ENCODE measurements around the gene ATF7. TPM values are rescaled to one million over a fixed set of nuclear protein-coding genes. Genes with fewer than 3 reads are reported as not detected.

Gene ATF7
- polyA plus RNA-seq, 1 of the 3 experiments (the other 2 are of a cell fraction), result 12.8 TPM

GRCh38 chr12:53657041-53657440 is 30.9 kb upstream of the ATF7 start:
- H3K9ac ChIP-seq, result no peak overlapping the region
- no peaks in the 10 kb centered on the region for H3K79me2 ChIP-seq (ENCODE audit: insufficient read depth)
- no peak for TF ChIP-seq SMC3 (IDR thresholded peaks at IDR 0.05; ENCODE audit: low read depth, low read length)
- TF ChIP-seq FOXM1 (IDR thresholded peaks at IDR 0.05; ENCODE audit: low read depth), result no peak
- no peak for TF ChIP-seq GABPA (IDR thresholded peaks at IDR 0.05; ENCODE audit: low read depth)
- TF ChIP-seq, protein P1, sequence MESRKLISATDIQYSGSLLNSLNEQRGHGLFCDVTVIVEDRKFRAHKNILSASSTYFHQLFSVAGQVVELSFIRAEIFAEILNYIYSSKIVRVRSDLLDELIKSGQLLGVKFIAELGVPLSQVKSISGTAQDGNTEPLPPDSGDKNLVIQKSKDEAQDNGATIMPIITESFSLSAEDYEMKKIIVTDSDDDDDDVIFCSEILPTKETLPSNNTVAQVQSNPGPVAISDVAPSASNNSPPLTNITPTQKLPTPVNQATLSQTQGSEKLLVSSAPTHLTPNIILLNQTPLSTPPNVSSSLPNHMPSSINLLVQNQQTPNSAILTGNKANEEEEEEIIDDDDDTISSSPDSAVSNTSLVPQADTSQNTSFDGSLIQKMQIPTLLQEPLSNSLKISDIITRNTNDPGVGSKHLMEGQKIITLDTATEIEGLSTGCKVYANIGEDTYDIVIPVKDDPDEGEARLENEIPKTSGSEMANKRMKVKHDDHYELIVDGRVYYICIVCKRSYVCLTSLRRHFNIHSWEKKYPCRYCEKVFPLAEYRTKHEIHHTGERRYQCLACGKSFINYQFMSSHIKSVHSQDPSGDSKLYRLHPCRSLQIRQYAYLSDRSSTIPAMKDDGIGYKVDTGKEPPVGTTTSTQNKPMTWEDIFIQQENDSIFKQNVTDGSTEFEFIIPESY (IDR thresholded peaks at IDR 0.05; ENCODE audit: borderline replicate concordance, low read depth), result no peak
- no peak for TF ChIP-seq TCF12 (IDR thresholded peaks at IDR 0.05)
- TF ChIP-seq, protein P2, sequence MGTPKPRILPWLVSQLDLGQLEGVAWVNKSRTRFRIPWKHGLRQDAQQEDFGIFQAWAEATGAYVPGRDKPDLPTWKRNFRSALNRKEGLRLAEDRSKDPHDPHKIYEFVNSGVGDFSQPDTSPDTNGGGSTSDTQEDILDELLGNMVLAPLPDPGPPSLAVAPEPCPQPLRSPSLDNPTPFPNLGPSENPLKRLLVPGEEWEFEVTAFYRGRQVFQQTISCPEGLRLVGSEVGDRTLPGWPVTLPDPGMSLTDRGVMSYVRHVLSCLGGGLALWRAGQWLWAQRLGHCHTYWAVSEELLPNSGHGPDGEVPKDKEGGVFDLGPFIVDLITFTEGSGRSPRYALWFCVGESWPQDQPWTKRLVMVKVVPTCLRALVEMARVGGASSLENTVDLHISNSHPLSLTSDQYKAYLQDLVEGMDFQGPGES (IDR thresholded peaks at IDR 0.05; ENCODE audit: low read depth, low read length), result no peak
- TF ChIP-seq, protein P3, sequence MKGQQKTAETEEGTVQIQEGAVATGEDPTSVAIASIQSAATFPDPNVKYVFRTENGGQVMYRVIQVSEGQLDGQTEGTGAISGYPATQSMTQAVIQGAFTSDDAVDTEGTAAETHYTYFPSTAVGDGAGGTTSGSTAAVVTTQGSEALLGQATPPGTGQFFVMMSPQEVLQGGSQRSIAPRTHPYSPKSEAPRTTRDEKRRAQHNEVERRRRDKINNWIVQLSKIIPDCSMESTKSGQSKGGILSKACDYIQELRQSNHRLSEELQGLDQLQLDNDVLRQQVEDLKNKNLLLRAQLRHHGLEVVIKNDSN (IDR thresholded peaks at IDR 0.05; ENCODE audit: borderline replicate concordance, low read depth), result no peak
- TF ChIP-seq TAF1 (IDR thresholded peaks at IDR 0.05; ENCODE audit: borderline replicate concordance, low read depth, low read length), result no peak
- TF ChIP-seq NFIC (IDR thresholded peaks at IDR 0.05; ENCODE audit: borderline replicate concordance), result no peak
- TF ChIP-seq, protein P4, sequence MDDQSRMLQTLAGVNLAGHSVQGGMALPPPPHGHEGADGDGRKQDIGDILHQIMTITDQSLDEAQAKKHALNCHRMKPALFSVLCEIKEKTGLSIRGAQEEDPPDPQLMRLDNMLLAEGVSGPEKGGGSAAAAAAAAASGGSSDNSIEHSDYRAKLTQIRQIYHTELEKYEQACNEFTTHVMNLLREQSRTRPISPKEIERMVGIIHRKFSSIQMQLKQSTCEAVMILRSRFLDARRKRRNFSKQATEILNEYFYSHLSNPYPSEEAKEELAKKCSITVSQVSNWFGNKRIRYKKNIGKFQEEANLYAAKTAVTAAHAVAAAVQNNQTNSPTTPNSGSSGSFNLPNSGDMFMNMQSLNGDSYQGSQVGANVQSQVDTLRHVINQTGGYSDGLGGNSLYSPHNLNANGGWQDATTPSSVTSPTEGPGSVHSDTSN (IDR thresholded peaks at IDR 0.05), result no peak
- TF ChIP-seq, protein P5, sequence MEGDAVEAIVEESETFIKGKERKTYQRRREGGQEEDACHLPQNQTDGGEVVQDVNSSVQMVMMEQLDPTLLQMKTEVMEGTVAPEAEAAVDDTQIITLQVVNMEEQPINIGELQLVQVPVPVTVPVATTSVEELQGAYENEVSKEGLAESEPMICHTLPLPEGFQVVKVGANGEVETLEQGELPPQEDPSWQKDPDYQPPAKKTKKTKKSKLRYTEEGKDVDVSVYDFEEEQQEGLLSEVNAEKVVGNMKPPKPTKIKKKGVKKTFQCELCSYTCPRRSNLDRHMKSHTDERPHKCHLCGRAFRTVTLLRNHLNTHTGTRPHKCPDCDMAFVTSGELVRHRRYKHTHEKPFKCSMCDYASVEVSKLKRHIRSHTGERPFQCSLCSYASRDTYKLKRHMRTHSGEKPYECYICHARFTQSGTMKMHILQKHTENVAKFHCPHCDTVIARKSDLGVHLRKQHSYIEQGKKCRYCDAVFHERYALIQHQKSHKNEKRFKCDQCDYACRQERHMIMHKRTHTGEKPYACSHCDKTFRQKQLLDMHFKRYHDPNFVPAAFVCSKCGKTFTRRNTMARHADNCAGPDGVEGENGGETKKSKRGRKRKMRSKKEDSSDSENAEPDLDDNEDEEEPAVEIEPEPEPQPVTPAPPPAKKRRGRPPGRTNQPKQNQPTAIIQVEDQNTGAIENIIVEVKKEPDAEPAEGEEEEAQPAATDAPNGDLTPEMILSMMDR (IDR thresholded peaks at IDR 0.05), result no peak
- no peak for TF ChIP-seq MEF2A (IDR thresholded peaks at IDR 0.05; ENCODE audit: borderline replicate concordance, low read depth)
- TF ChIP-seq JUND (IDR thresholded peaks at IDR 0.05), result no peak
- no peak for TF ChIP-seq EP300 (IDR thresholded peaks at IDR 0.05; ENCODE audit: borderline replicate concordance in 1 of 2, low read depth in 1 of 2, low read length in 1 of 2)
- no peak for TF ChIP-seq FOSL2 (IDR thresholded peaks at IDR 0.05; ENCODE audit: borderline replicate concordance, low read depth)
- TF ChIP-seq NRF1 (IDR thresholded peaks at IDR 0.05; ENCODE audit: low read depth, low read length), result no peak
- no peak for TF ChIP-seq MXI1 (IDR thresholded peaks at IDR 0.05; ENCODE audit: low read depth, low read length)
- TF ChIP-seq EZH2phosphoT487 (IDR thresholded peaks at IDR 0.05; ENCODE audit: borderline replicate concordance, low read depth), result no peak
- TF ChIP-seq MAX (IDR thresholded peaks at IDR 0.05; ENCODE audit: low read depth), result no peak
- ChIA-PET POLR2A (no interaction called here), CTCF (interaction anchor here (0.8 to 1.4 kb wide), 3 partner anchors 89 to 124 kb away, joined by 3 read pairs; no protein-coding TSS in a partner anchor)
- H3K4me3 ChIP-seq (ENCODE audit: low read depth in 2 of 2, low read length in 1 of 2), result no peak overlapping the region
- no peak overlapping the region; a peak in 1 of 4 replicates for H3K27ac ChIP-seq (ENCODE audit: low read depth in 2 of 2, low read length in 1 of 2)
- no peaks in the 10 kb centered on the region for H4K20me1 ChIP-seq (ENCODE audit: insufficient read depth)
- peaks cover 29% of the 10 kb centered on the region for H3F3A ChIP-seq (replicated peaks; ENCODE audit: insufficient read depth)
- no peak overlapping the region for H3K4me2 ChIP-seq
- no peak for DNase-seq
- H2AFZ ChIP-seq (ENCODE audit: low read depth), result no peak overlapping the region
- no peaks in the 10 kb centered on the region for H3K9me3 ChIP-seq
- peaks cover 0 to 18% of the 10 kb centered on the region in 2 experiments; a peak in 1 of 4 replicates for H3K4me1 ChIP-seq (ENCODE audit: control insufficient read depth in 1 of 2, insufficient read depth in 2 of 2, low read depth in 1 of 2, low read length in 1 of 2)
- no peaks in the 10 kb centered on the region for H3K36me3 ChIP-seq (replicated peaks in 1 of 2; ENCODE audit: control insufficient read depth in 1 of 2, insufficient read depth in 2 of 2, low read length in 1 of 2)
- no peaks in the 10 kb centered on the region for H3K9me2 ChIP-seq
- WGBS (ENCODE audit: low lambda C conversion rate), result 98% methylated on average over 4 of the region's 4 CpGs
- no peaks in the 10 kb centered on the region for H3K27me3 ChIP-seq (ENCODE audit: insufficient read depth)

All from SK-N-SH (cell line).